ENCODE measurements around the gene MAPK1.
A peak's percentile ranks its signal among the peaks of the same experiment; 100 is the strongest.
"Not testable (repeated sequence)": the region's sequence is repeated elsewhere in the genome, so short reads cannot be mapped to it uniquely, and the experiment has no call there.

The MAPK1 gene

DNA sequence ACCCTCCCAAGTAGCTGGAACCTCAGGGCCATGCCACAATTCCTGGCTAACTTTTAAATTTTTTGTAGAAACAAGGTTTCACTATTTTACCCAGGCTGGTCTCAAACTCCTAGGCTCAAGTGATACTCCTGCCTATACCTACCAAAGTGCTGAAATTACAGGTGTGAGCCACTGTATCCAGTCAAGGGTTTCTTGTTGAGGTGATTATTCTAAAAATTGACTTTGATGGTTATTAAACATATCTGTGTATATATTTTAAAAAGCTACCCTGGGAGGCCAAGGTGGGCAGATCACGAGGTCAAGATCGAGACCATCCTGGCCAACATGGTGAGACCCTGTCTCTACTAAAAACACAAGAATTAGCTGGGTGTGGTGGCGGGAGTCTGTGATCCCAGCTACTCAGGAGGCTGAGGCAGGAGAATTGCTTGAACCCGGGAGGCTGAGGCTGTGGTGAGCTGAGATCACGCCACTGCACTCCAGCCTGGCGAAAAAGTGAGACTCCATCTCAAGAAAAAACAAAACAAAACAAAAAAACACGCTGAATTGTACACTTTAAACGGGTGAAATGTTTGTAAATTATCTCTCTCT is 27.1 kb downstream of the MAPK1 start:
- no peaks in the 10 kb centered on the region for H3K9me3 ChIP-seq (ENCODE audit: control insufficient read depth in 1 of 2, low read length in 2 of 2)
- no peak overlapping the region for H3K4me3 ChIP-seq (ENCODE audit: low read depth in 1 of 2, low read length in 2 of 2)

DNA sequence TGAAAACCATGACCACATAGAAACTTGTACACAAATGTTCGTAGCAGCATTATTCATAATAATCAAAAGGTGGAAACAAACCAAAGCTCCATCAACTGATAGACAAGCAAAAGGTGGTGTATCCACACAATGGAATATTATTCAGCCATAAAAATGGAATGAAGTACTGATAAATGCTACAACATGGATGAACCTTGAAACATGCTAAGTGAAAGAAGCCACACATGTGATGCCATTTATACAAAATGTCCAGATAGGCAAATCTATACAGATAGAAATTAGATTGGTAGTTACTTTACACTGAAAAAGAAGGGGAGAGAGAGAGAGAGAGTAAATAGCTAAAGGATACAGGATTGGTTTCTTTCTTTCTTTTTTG is 27.7 kb downstream of the MAPK1 start:
- H3K4me1 ChIP-seq (ENCODE audit: control insufficient read depth in 1 of 2, insufficient read depth in 2 of 2, low read length in 2 of 2), result peaks cover 9 to 20% of the 10 kb centered on the region in 2 donors
- H3K27ac ChIP-seq (ENCODE audit: low read length), result no peak overlapping the region
- no peaks in the 10 kb centered on the region for H3K9me3 ChIP-seq (ENCODE audit: control insufficient read depth in 1 of 2, low read length in 2 of 2)
- H3K4me3 ChIP-seq (ENCODE audit: low read depth in 1 of 2, low read length in 2 of 2), result no peak overlapping the region
- no peaks in the 10 kb centered on the region for H3K36me3 ChIP-seq (ENCODE audit: control insufficient read depth in 1 of 2, insufficient read depth in 2 of 2, low read length in 2 of 2)
- H3K27me3 ChIP-seq (ENCODE audit: low read depth, low read length), result no peaks in the 10 kb centered on the region

More for the DNA sequence above, 27.1 kb downstream of the MAPK1 start:
- peaks cover 9 to 14% of the 10 kb centered on the region in 2 donors for H3K4me1 ChIP-seq (ENCODE audit: control insufficient read depth in 1 of 2, insufficient read depth in 2 of 2, low read length in 2 of 2)
- no peaks in the 10 kb centered on the region for H3K36me3 ChIP-seq (ENCODE audit: control insufficient read depth in 1 of 2, insufficient read depth in 2 of 2, low read length in 2 of 2)
- no peak overlapping the region for H3K27ac ChIP-seq (ENCODE audit: low read length)
- H3K27me3 ChIP-seq (ENCODE audit: low read depth, low read length), result no peaks in the 10 kb centered on the region

DNA sequence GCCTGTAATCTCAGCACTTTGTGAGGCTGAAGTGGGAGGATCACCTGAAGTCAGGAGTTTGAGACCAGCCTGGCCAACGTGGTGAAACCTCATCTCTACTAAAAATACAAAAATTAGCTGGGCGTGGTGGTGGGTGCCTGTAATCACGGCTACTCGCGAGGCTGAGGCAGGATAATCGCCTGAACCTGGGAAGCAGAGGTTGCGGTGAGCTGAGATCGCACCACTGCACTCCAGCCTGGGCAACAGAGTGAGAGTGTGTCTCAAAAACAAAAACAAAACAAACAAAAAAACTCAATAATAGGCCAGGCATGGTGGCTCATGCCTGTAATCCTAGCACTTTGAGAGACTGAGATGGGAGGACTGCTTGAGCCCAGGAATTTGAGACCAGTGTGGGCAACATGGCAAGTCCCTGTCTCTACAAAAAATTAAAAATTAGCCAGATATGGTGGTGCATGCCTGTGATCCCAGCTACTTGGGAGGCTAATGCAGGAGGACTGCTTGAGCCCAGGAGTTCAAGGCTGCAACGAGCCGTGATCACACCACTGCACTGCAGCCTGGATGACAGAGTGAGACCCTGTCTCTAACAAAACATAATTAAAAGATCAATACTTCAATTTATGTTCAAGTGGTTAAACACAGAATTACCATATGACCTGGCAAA is 28.2 kb downstream of the MAPK1 start:
- H3K4me1 ChIP-seq (ENCODE audit: control insufficient read depth in 1 of 2, insufficient read depth in 2 of 2, low read length in 2 of 2), result peaks cover 9 to 23% of the 10 kb centered on the region in 2 donors
- H3K27ac ChIP-seq (ENCODE audit: low read length); H3K4me3 ChIP-seq (ENCODE audit: low read depth in 1 of 2, low read length in 2 of 2); H3K9me3 ChIP-seq (ENCODE audit: control insufficient read depth in 1 of 2, low read length in 2 of 2); H3K27me3 ChIP-seq (ENCODE audit: low read depth, low read length); H3K36me3 ChIP-seq (ENCODE audit: control insufficient read depth in 1 of 2, insufficient read depth in 2 of 2, low read length in 2 of 2): not testable (repeated sequence)

DNA sequence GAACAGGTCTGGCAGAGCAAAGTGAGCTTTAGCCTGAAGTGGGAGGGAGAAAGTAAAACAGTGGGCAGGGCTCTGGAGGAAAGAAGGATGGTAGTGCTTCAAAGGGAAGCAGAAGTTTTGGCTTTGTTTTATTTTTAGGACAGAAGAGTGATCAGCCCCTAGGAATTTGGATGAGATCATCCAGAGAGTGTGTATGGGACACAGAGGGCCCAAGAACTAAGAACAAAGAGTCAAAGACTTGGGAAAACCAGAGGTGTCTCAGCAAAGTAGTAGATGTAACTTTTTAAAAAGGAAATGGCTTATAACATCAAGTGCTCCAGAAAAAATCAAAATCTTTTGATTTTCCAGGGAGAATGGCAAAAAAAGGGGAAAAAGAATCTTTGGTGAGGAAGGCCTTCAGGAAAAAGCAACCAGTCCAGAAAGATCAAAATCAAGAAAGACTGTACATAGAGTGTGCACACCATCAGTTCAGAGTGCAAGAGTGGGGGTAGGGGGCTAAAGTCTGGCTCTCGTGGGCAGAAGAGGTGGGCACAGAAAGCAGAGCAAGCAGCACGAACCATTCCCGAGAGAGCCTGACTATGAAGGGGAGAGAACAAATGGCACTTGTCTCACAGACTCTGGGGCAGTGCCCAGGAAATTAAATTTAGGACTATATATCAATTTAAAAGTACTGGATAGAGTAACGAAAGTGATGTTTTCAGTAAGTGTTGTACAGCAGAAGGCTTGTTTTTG is 30.0 kb downstream of the MAPK1 start:
- H3K4me1 ChIP-seq (ENCODE audit: control insufficient read depth in 1 of 2, insufficient read depth in 2 of 2, low read length in 2 of 2), result peaks cover 9 to 30% of the 10 kb centered on the region in 2 donors
- H3K9me3 ChIP-seq (ENCODE audit: control insufficient read depth in 1 of 2, low read length in 2 of 2), result no peaks in the 10 kb centered on the region
- H3K27me3 ChIP-seq (ENCODE audit: low read depth, low read length), result no peaks in the 10 kb centered on the region
- H3K36me3 ChIP-seq (ENCODE audit: control insufficient read depth in 1 of 2, insufficient read depth in 2 of 2, low read length in 2 of 2), result no peaks in the 10 kb centered on the region
- H3K4me3 ChIP-seq (ENCODE audit: low read depth in 1 of 2, low read length in 2 of 2), result no peak overlapping the region
- peak overlapping the region; percentile 93 for H3K27ac ChIP-seq (ENCODE audit: low read length)

DNA sequence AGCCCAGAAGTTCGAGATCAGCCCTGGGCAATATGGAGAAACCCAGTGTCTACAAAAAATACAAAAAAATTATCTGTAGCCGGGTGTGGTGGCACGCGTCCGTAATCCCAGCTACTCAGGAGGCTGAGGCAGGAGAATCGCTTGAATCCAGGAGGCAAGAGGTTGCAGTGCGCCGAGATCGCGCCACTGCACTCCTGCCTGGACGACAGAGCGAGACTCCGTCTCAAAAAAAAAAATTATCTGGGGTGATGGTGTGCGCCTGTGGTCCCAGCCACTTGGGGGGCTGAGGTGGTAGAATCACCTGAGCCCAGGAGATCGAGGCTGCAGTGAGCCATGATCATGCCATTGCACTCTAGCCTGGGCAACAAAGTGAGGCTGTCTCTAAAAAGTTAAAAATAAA is 31.0 kb downstream of the MAPK1 start:
- not testable (repeated sequence) for H3K27ac ChIP-seq (ENCODE audit: low read length); H3K9me3 ChIP-seq (ENCODE audit: control insufficient read depth in 1 of 2, low read length in 2 of 2); H3K27me3 ChIP-seq (ENCODE audit: low read depth, low read length); H3K36me3 ChIP-seq (ENCODE audit: control insufficient read depth in 1 of 2, insufficient read depth in 2 of 2, low read length in 2 of 2); H3K4me3 ChIP-seq (ENCODE audit: low read depth in 1 of 2, low read length in 2 of 2)
- H3K4me1 ChIP-seq (ENCODE audit: control insufficient read depth in 1 of 2, insufficient read depth in 2 of 2, low read length in 2 of 2), result peaks cover 9 to 38% of the 10 kb centered on the region in 2 donors

DNA sequence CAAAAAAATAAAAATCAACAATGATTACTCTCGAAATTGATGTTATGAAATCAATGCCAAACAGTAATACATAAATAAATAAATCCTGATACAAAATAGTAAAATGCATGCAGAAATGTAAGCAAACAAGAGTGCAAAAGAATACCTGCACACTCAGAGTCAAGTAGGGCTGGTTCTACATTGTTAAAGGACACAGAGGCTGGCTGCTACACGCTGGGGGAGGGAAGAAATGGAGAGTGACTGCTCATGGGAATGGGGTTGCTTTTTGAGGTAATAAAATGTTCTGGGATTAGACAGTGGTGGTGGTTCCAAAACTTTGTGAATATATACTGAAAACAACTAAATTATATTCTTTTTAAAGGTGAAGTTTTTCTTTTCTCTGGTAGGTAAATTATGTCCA is 32.1 kb downstream of the MAPK1 start:
- no peaks in the 10 kb centered on the region for H3K9me3 ChIP-seq (ENCODE audit: control insufficient read depth in 1 of 2, low read length in 2 of 2)
- H3K36me3 ChIP-seq (ENCODE audit: control insufficient read depth in 1 of 2, insufficient read depth in 2 of 2, low read length in 2 of 2), result no peaks in the 10 kb centered on the region
- no peak overlapping the region for H3K4me3 ChIP-seq (ENCODE audit: low read depth in 1 of 2, low read length in 2 of 2)
- H3K27me3 ChIP-seq (ENCODE audit: low read depth, low read length), result no peaks in the 10 kb centered on the region
- H3K4me1 ChIP-seq (ENCODE audit: control insufficient read depth in 1 of 2, insufficient read depth in 2 of 2, low read length in 2 of 2), result peaks cover 9 to 38% of the 10 kb centered on the region in 2 donors
- H3K27ac ChIP-seq (ENCODE audit: low read length), result no peak overlapping the region

DNA sequence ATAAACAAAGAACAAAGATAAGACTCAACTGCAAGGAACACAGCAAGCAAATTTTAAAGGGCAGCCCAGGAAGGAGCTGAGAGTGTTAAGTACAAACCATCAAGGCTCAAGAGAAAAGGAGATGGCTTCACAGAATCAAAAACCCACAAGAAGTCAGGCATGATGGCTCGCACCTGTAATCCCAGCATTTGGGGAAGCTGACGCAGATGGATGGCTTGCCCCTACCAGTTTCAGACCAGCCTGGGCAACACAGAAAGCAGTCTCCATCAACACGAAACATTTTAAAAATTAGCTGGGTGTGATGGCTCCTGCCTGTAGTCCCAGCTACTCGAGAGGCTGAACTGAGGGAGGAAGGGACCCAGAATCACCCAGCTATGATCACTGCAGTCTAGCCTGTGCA is 32.6 kb downstream of the MAPK1 start:
- no peak overlapping the region for H3K4me3 ChIP-seq (ENCODE audit: low read depth in 1 of 2, low read length in 2 of 2)
- no peaks in the 10 kb centered on the region for H3K9me3 ChIP-seq (ENCODE audit: control insufficient read depth in 1 of 2, low read length in 2 of 2)
- no peak overlapping the region for H3K27ac ChIP-seq (ENCODE audit: low read length)
- peaks cover 9 to 38% of the 10 kb centered on the region in 2 donors for H3K4me1 ChIP-seq (ENCODE audit: control insufficient read depth in 1 of 2, insufficient read depth in 2 of 2, low read length in 2 of 2)
- no peaks in the 10 kb centered on the region for H3K27me3 ChIP-seq (ENCODE audit: low read depth, low read length)
- H3K36me3 ChIP-seq (ENCODE audit: control insufficient read depth in 1 of 2, insufficient read depth in 2 of 2, low read length in 2 of 2), result no peaks in the 10 kb centered on the region

DNA sequence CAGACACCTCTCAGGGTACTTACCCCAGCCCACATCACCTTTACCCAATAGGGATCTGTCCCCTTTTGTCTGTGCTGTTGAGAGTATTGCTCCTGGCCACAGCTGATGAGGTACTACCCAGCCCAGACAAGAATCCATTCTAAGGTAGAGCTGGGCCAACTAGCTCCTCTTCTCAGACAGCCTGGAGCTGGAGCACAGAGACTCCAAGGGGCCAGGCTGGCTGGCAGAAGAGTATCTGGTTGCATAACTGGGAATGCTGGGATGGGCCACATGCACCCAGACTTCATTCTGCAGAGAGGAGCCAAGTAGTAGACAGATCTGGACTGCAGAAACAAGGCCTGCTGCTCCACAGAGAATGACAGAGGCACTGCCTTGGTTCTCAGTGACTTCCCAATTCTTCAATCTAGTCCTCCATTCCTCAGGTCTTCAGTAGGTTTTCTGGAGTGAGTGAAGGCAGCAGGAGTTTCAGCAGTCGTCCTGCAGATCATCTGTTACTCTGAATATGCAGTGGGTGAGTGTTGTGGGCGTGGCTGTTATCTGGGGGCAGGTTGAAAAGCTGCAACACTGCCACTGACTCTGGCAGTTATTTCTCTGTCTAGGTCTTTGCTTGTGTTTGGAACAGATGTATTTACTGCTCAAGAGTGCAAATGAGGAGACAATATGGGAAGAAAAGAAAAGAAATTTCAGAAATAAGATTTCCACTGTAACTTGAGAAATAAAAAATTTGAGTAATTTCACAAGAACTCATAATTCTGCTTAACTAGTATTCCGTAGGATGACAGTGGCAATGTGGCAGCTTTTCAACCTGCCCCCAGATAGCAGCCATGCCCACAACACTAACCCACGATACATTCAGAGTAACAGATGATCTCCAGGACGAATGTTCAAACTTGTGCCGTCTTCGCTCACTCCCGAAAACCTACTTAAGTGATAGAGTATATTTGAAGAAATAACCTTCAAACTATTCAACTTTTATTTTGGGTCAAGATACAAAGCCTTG is 34.9 kb downstream of the MAPK1 start:
- Histone ChIP-seq H3K27ac (ENCODE audit: low read length) (no peak overlapping the region), H3K4me1 (ENCODE audit: control insufficient read depth in 1 of 2, insufficient read depth in 2 of 2, low read length in 2 of 2) (peaks cover 6 to 40% of the 10 kb centered on the region in 2 donors), H3K4me3 (ENCODE audit: low read depth in 1 of 2, low read length in 2 of 2) (no peak overlapping the region), H3K36me3 (ENCODE audit: control insufficient read depth in 1 of 2, insufficient read depth in 2 of 2, low read length in 2 of 2) (no peaks in the 10 kb centered on the region), H3K27me3 (ENCODE audit: low read depth, low read length) (no peaks in the 10 kb centered on the region), H3K9me3 (ENCODE audit: control insufficient read depth in 1 of 2, low read length in 2 of 2) (no peaks in the 10 kb centered on the region)

DNA sequence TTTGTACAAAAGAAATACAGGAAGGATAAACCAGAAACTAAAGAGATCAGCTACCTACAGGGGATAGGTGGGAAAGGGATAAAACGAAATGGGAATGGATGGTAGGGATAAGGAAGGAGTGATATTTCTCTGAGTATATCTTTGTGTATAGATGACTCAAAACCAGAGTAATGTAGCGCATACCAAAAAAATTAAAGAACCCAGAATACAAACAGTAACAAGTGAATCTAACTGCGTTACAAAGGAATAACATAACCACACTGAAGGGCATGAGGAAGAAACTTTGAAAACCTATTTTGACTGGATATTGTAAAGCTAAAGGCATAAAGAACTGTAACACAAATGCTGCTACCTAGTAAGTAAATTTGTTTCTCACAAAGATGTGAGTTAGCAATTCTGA is 37.9 kb downstream of the MAPK1 start:
- Histone ChIP-seq H3K9me3 (ENCODE audit: control insufficient read depth in 1 of 2, low read length in 2 of 2) (no peaks in the 10 kb centered on the region), H3K36me3 (ENCODE audit: control insufficient read depth in 1 of 2, insufficient read depth in 2 of 2, low read length in 2 of 2) (no peaks in the 10 kb centered on the region), H3K27me3 (ENCODE audit: low read depth, low read length) (no peaks in the 10 kb centered on the region), H3K4me3 (ENCODE audit: low read depth in 1 of 2, low read length in 2 of 2) (no peak overlapping the region), H3K4me1 (ENCODE audit: control insufficient read depth in 1 of 2, insufficient read depth in 2 of 2, low read length in 2 of 2) (peaks cover 0 to 33% of the 10 kb centered on the region in 2 donors), H3K27ac (ENCODE audit: low read length) (no peak overlapping the region)

DNA sequence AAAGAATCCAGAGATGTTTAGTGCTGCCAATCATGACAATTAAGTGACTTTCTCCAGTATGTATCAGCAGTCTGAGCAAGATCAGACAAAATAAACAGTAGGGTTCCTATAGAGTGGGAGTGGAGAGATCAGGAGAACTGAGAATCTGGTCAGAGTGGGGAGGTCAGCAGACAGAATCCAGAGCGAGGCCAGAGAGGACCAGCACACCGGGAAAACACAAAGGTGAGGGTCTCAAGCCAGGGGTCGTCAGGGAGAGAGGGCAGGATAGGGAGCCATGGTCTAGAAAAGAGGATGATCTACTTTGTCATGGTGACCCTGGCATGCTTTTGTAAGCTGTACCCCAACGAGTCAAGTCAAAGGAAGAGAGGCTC is 39.2 kb downstream of the MAPK1 start:
- no peak overlapping the region for H3K27ac ChIP-seq (ENCODE audit: low read length)
- peaks cover 0 to 42% of the 10 kb centered on the region in 2 donors for H3K4me1 ChIP-seq (ENCODE audit: control insufficient read depth in 1 of 2, insufficient read depth in 2 of 2, low read length in 2 of 2)
- no peaks in the 10 kb centered on the region for H3K9me3 ChIP-seq (ENCODE audit: control insufficient read depth in 1 of 2, low read length in 2 of 2)
- no peak overlapping the region for H3K4me3 ChIP-seq (ENCODE audit: low read depth in 1 of 2, low read length in 2 of 2)
- H3K36me3 ChIP-seq (ENCODE audit: control insufficient read depth in 1 of 2, insufficient read depth in 2 of 2, low read length in 2 of 2), result no peaks in the 10 kb centered on the region
- H3K27me3 ChIP-seq (ENCODE audit: low read depth, low read length), result no peaks in the 10 kb centered on the region

Data from muscle layer of duodenum (tissue), 2 donors.